ENCODE measurements around the gene ACTL6B. TPM values are rescaled to one million over a fixed set of nuclear protein-coding genes. Genes with fewer than 3 reads are reported as not detected.

The ACTL6B gene
- total and polyA plus RNA-seq, 2 donors = 0.05 to 0.18 TPM

GRCh38 chr7:100598425-100598824 is 57.8 kb downstream of the ACTL6B start:
- Histone ChIP-seq H3K9me3 (ENCODE audit: control insufficient read depth in 2 of 2, insufficient read depth in 1 of 2, low read length in 1 of 2) (no peaks in the 10 kb centered on the region), H3K36me3 (ENCODE audit: control insufficient read depth in 2 of 2, insufficient read depth in 2 of 2, low read length in 1 of 2) (no peaks in the 10 kb centered on the region), H3K4me1 (ENCODE audit: control insufficient read depth in 2 of 2, insufficient read depth in 2 of 2, low read length in 2 of 2) (peaks cover 0 to 7% of the 10 kb centered on the region in 2 donors), H3K27ac (ENCODE audit: low read depth in 1 of 2, low read length in 1 of 2) (no peak overlapping the region), H3K4me3 (ENCODE audit: low read length in 2 of 2) (no peak overlapping the region), H3K27me3 (ENCODE audit: control insufficient read depth in 2 of 2, insufficient read depth in 1 of 2, low read length in 1 of 2) (peaks cover 0 to 14% of the 10 kb centered on the region in 2 donors)
- no peak for DNase-seq (ENCODE audit: low read depth in 6 of 9, low spot score in 9 of 9)
- WGBS = 91% methylated on average over 4 of the region's 4 CpGs

DNA sequence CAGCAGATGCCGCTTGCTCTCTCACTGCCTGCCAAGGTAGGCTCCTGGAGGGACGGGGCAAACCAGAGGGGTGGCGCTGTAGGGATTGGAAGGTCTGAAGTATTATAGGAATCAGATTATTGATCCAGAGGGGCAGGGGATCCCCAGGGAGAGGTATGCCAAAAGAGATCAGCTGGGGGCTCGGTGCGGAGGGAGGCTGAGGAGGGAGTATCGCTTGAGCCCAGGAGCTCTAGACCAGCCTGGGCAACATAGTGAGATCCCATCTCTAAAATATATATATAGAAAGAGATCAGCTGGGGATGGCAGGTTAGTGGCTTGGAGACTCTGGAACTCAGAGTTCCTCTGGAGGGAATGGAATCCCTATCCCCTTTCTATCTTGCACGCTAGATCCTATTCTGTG is 61.1 kb downstream of the ACTL6B start:
- no peaks in the 10 kb centered on the region for H3K4me1 ChIP-seq (ENCODE audit: control insufficient read depth in 2 of 2, insufficient read depth in 2 of 2, low read length in 2 of 2)
- H3K4me3 ChIP-seq (ENCODE audit: low read length in 2 of 2) = no peak overlapping the region
- WGBS = 98% methylated on average over 7 of the region's 7 CpGs
- H3K27me3 ChIP-seq (ENCODE audit: control insufficient read depth in 2 of 2, insufficient read depth in 1 of 2, low read length in 1 of 2) = peaks cover 3 to 16% of the 10 kb centered on the region in 2 donors
- no peaks in the 10 kb centered on the region for H3K9me3 ChIP-seq (ENCODE audit: control insufficient read depth in 2 of 2, insufficient read depth in 1 of 2, low read length in 1 of 2)
- DNase-seq (ENCODE audit: low read depth in 6 of 9, low spot score in 9 of 9) = no peak
- H3K27ac ChIP-seq (ENCODE audit: low read depth in 1 of 2, low read length in 1 of 2) = no peak overlapping the region
- H3K36me3 ChIP-seq (ENCODE audit: control insufficient read depth in 2 of 2, insufficient read depth in 2 of 2, low read length in 1 of 2) = no peaks in the 10 kb centered on the region

Other genes with a start within 250 kb of the ACTL6B start
- gene ZCWPW1, start 227.7 kb downstream of the ACTL6B start, total RNA-seq = 4.8 TPM
- gene ZCWPW1, start 227.7 kb downstream of the ACTL6B start, polyA plus RNA-seq = 33.9 TPM
- 32.0 TPM for gene MEPCE, start 226.6 kb downstream of the ACTL6B start, total RNA-seq
- 37.4 TPM for gene MEPCE, start 226.6 kb downstream of the ACTL6B start, polyA plus RNA-seq
- 91.1 TPM for gene PPP1R35, start 220.0 kb downstream of the ACTL6B start, total RNA-seq
- 107 TPM for gene PPP1R35, start 220.0 kb downstream of the ACTL6B start, polyA plus RNA-seq
- gene SPACDR, start 192.2 kb downstream of the ACTL6B start, total RNA-seq = 0.76 TPM
- gene SPACDR, start 192.2 kb downstream of the ACTL6B start, polyA plus RNA-seq = 2.4 TPM
- gene TSC22D4, start 177.2 kb downstream of the ACTL6B start, total RNA-seq = 37.4 TPM
- gene TSC22D4, start 177.2 kb downstream of the ACTL6B start, polyA plus RNA-seq = 67.7 TPM
- gene NYAP1, start 172.5 kb downstream of the ACTL6B start, total RNA-seq = 0.24 TPM
- gene NYAP1, start 172.5 kb downstream of the ACTL6B start, polyA plus RNA-seq = 0.66 TPM
- gene AGFG2, start 117.2 kb downstream of the ACTL6B start, total RNA-seq = 7.4 TPM
- 15.4 TPM for gene AGFG2, start 117.2 kb downstream of the ACTL6B start, polyA plus RNA-seq
- 7.7 TPM for gene SAP25, start 82.5 kb downstream of the ACTL6B start, total RNA-seq
- gene SAP25, start 82.5 kb downstream of the ACTL6B start, polyA plus RNA-seq = 183 TPM
- 44.0 TPM for gene LRCH4, start 70.3 kb downstream of the ACTL6B start, total RNA-seq
- gene LRCH4, start 70.3 kb downstream of the ACTL6B start, polyA plus RNA-seq = 423 TPM
- 0.19 TPM for gene FBXO24, start 70.1 kb downstream of the ACTL6B start, total RNA-seq
- gene FBXO24, start 70.1 kb downstream of the ACTL6B start, polyA plus RNA-seq = 1.3 TPM
- 8.2 TPM for gene PCOLCE, start 54.1 kb downstream of the ACTL6B start, total RNA-seq
- 25.3 TPM for gene PCOLCE, start 54.1 kb downstream of the ACTL6B start, polyA plus RNA-seq
- gene MOSPD3, start 43.9 kb downstream of the ACTL6B start, total RNA-seq = 4.7 TPM
- gene MOSPD3, start 43.9 kb downstream of the ACTL6B start, polyA plus RNA-seq = 21.6 TPM
- 0.80 TPM for gene TFR2, start 14.9 kb downstream of the ACTL6B start, total RNA-seq
- gene TFR2, start 14.9 kb downstream of the ACTL6B start, polyA plus RNA-seq = 1.0 TPM
- 45.8 TPM for gene GNB2, start 17.3 kb upstream of the ACTL6B start, total RNA-seq
- gene GNB2, start 17.3 kb upstream of the ACTL6B start, polyA plus RNA-seq = 130 TPM
- gene GIGYF1, start 37.8 kb upstream of the ACTL6B start, total RNA-seq = 13.8 TPM
- 60.1 TPM for gene GIGYF1, start 37.8 kb upstream of the ACTL6B start, polyA plus RNA-seq
- 35.4 TPM for gene POP7, start 49.7 kb upstream of the ACTL6B start, total RNA-seq
- gene POP7, start 49.7 kb upstream of the ACTL6B start, polyA plus RNA-seq = 31.2 TPM
- gene EPO, start 64.0 kb upstream of the ACTL6B start, total RNA-seq = 0.09 TPM
- 1.0 TPM for gene EPO, start 64.0 kb upstream of the ACTL6B start, polyA plus RNA-seq
- 0.19 TPM for gene ZAN, start 77.1 kb upstream of the ACTL6B start, total RNA-seq
- gene ZAN, start 77.1 kb upstream of the ACTL6B start, polyA plus RNA-seq = 0.02 TPM
- gene EPHB4, start 171.1 kb upstream of the ACTL6B start, total RNA-seq = 7.3 TPM
- gene EPHB4, start 171.1 kb upstream of the ACTL6B start, polyA plus RNA-seq = 9.6 TPM
- gene SLC12A9, start 196.3 kb upstream of the ACTL6B start, total RNA-seq = 7.5 TPM
- 48.0 TPM for gene SLC12A9, start 196.3 kb upstream of the ACTL6B start, polyA plus RNA-seq
- gene TRIP6, start 210.9 kb upstream of the ACTL6B start, total RNA-seq = 22.2 TPM
- gene TRIP6, start 210.9 kb upstream of the ACTL6B start, polyA plus RNA-seq = 26.1 TPM
- gene SRRT, start 218.7 kb upstream of the ACTL6B start, total RNA-seq = 74.2 TPM
- 120 TPM for gene SRRT, start 218.7 kb upstream of the ACTL6B start, polyA plus RNA-seq
- gene UFSP1, start 233.3 kb upstream of the ACTL6B start, total RNA-seq = 2.7 TPM
- gene UFSP1, start 233.3 kb upstream of the ACTL6B start, polyA plus RNA-seq = 3.6 TPM
- 6.9 TPM for gene ACHE, start 239.4 kb upstream of the ACTL6B start, total RNA-seq
- 7.9 TPM for gene ACHE, start 239.4 kb upstream of the ACTL6B start, polyA plus RNA-seq

Measured in thymus (tissue), 11 donors.